ENCODE measurements around the gene RALGPS1. TPM values are rescaled to one million over a fixed set of nuclear protein-coding genes. Genes with fewer than 3 reads are reported as not detected.

RALGPS1 gene
- polyA plus RNA-seq, 1 experiment = 1.7 TPM

DNA sequence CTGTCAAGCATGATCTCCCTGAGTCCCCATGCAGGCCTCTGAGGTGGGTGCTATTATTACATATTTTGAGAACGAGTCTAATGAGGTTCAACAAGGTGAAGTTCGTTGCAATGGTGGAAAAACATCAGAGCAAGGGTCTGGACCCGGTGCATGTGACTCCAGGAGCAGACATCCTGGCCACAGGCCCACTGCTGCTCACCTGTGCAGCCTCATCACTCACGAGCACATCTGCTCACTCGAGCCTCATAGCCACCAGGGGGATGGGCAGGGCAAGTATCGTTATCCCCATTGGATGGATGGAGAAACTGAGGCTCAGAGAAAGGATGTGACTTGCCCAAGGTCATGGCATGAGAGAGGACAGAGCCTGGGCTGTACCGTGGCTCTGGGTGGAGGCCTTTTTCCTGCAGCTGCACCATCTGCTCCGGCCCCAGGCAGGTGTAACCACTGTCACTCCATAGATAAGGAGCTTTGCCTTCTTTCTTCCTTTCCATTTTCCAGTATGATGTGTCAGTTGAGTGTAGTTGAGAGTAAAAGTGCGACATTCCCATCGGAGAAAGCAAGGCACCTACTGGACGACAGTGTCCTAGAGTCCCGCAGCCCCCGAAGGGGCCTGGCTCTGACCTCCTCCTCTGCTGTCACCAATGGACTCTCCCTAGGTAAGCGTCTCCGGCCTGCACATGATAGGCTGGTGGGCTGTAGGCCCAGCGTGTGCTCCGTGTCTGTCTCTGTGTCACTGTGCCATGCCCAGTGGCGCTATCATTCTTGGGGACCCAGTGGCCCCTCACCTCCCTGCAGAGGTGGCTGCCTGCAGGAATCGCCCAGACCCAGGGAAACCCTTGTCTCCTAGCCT, 281.6 kb downstream of the RALGPS1 start:
- TF ChIP-seq CTCF (IDR thresholded peaks at IDR 0.05; ENCODE audit: insufficient read depth, low read depth, low read length) = no peak
- DNase-seq (ENCODE audit: low read depth) = no peak
- CTCF ChIA-PET = interaction anchor here (0.8 to 14.5 kb wide), 5 partner anchors 10 to 255 kb away, joined by 3 to 208 read pairs (median 5); partner anchors contain the start of gene ANGPTL2
- no peaks in the 10 kb centered on the region for H3K36me3 ChIP-seq (ENCODE audit: control insufficient read depth, insufficient read depth, low read length)
- POLR2A ChIA-PET = no interaction called here
- no peak overlapping the region for H3K4me3 ChIP-seq (ENCODE audit: low read depth, low read length)
- 0 out of 2 replicates have a peak, but pooled peaks cover 2% of the 10 kb centered on the region for H3K27me3 ChIP-seq (ENCODE audit: control insufficient read depth, insufficient read depth, low read length)

GRCh38 chr9:127196826-127197145, 282.2 kb downstream of the RALGPS1 start:
- POLR2A ChIA-PET = no interaction called here
- TF ChIP-seq CTCF (IDR thresholded peaks at IDR 0.05; ENCODE audit: insufficient read depth, low read depth, low read length) = no peak
- H3K4me3 ChIP-seq (ENCODE audit: low read depth, low read length) = no peak overlapping the region
- H3K27me3 ChIP-seq (ENCODE audit: control insufficient read depth, insufficient read depth, low read length) = 0 out of 2 replicates have a peak, but pooled peaks cover 2% of the 10 kb centered on the region
- CTCF ChIA-PET = interaction anchor here (1.2 to 14.5 kb wide), 3 partner anchors 75 to 255 kb away, joined by 4 to 208 read pairs (median 196); partner anchors contain the start of gene ANGPTL2
- no peaks in the 10 kb centered on the region for H3K36me3 ChIP-seq (ENCODE audit: control insufficient read depth, insufficient read depth, low read length)
- no peak for DNase-seq (ENCODE audit: low read depth)

- ChIA-PET CTCF (interaction anchor here (0.9 to 14.5 kb wide), 5 partner anchors 9 to 256 kb away, joined by 4 to 208 read pairs (median 7); partner anchors contain the start of gene ANGPTL2), POLR2A (no interaction called here)
- Histone ChIP-seq H3K4me3 (ENCODE audit: low read depth, low read length) (no peak overlapping the region), H3K36me3 (ENCODE audit: control insufficient read depth, insufficient read depth, low read length) (no peaks in the 10 kb centered on the region), H3K27me3 (ENCODE audit: control insufficient read depth, insufficient read depth, low read length) (0 out of 2 replicates have a peak, but pooled peaks cover under 1% of the 10 kb centered on the region)
- no peak for TF ChIP-seq CTCF (IDR thresholded peaks at IDR 0.05; ENCODE audit: insufficient read depth, low read depth, low read length)
- no peak for DNase-seq (ENCODE audit: low read depth)
These were observed 282.7 kb downstream of the RALGPS1 start for GRCh38 chr9:127197186-127197860.

- POLR2A ChIA-PET = no interaction called here
These were observed 283.4 kb downstream of the RALGPS1 start for GRCh38 chr9:127197861-127198430.

More at GRCh38 chr9:127197861-127198430, 283.4 kb downstream of the RALGPS1 start:
- TF ChIP-seq CTCF (IDR thresholded peaks at IDR 0.05; ENCODE audit: insufficient read depth, low read depth, low read length) = no peak
- no peaks in the 10 kb centered on the region for H3K27me3 ChIP-seq (ENCODE audit: control insufficient read depth, insufficient read depth, low read length)
- H3K4me3 ChIP-seq (ENCODE audit: low read depth, low read length) = no peak overlapping the region
- CTCF ChIA-PET = interaction anchor here (0.9 to 14.5 kb wide), 12 partner anchors 10 to 284 kb away, joined by 3 to 208 read pairs (median 6); partner anchors contain the start of gene RALGPS1
- H3K36me3 ChIP-seq (ENCODE audit: control insufficient read depth, insufficient read depth, low read length) = no peaks in the 10 kb centered on the region
- DNase-seq (ENCODE audit: low read depth) = no peak

All from BJ (cell line).